DMS114 treated with DMSO at 0.1 percent for 48 hours (cell line): Measurements from ENCODE around the gene ETV1.

Experiments used
- DNase-seq: peaks from one replicate; lab custom pipeline; 2025; ENCODE audit not compliant: unreplicated experiment; lab: John Stamatoyannopoulos, UW

The ETV1 gene

GRCh38 chr7:13882051-13882450 is 107.4 kb downstream of the ETV1 start:
- DNase-seq: no peak

GRCh38 chr7:13880789-13881188 is 108.7 kb downstream of the ETV1 start:
- DNase-seq: no peak

GRCh38 chr7:13879994-13880686 is 109.3 kb downstream of the ETV1 start:
- DNase-seq: no peak

GRCh38 chr7:13879143-13879542 is 110.3 kb downstream of the ETV1 start:
- DNase-seq: no peak

- no peak for DNase-seq
Observed at GRCh38 chr7:13878154-13878553, 111.3 kb downstream of the ETV1 start.

- DNase-seq: no peak
Observed at GRCh38 chr7:13875496-13876074, 113.9 kb downstream of the ETV1 start.

GRCh38 chr7:13874783-13875182 is 114.7 kb downstream of the ETV1 start:
- DNase-seq: no peak

GRCh38 chr7:13872709-13873108 is 116.8 kb downstream of the ETV1 start:
- DNase-seq: no peak

GRCh38 chr7:13871008-13871407 is 118.5 kb downstream of the ETV1 start:
- no peak for DNase-seq

GRCh38 chr7:13860734-13861133 is 128.7 kb downstream of the ETV1 start:
- DNase-seq: no peak

- no peak for DNase-seq
Observed at GRCh38 chr7:13856012-13856411, 133.5 kb downstream of the ETV1 start.

- DNase-seq: no peak
Observed at GRCh38 chr7:13852281-13852968, 137.0 kb downstream of the ETV1 start.

- DNase-seq: no peak
Observed at GRCh38 chr7:13851736-13852135, 137.7 kb downstream of the ETV1 start.

- DNase-seq: no peak
Observed at GRCh38 chr7:13850185-13850752, 139.2 kb downstream of the ETV1 start.

- no peak for DNase-seq
Observed at GRCh38 chr7:13849163-13849892, 140.1 kb downstream of the ETV1 start.

GRCh38 chr7:13848681-13849131 is 140.8 kb downstream of the ETV1 start:
- no peak for DNase-seq

GRCh38 chr7:13846386-13846785 is 143.1 kb downstream of the ETV1 start:
- no peak for DNase-seq

GRCh38 chr7:13845601-13846000 is 143.9 kb downstream of the ETV1 start:
- no peak for DNase-seq

GRCh38 chr7:13844954-13845353 is 144.5 kb downstream of the ETV1 start:
- no peak for DNase-seq

GRCh38 chr7:13841284-13841683 is 148.2 kb downstream of the ETV1 start:
- no peak for DNase-seq
